ENCODE measurements around the gene INSR.
"Not testable (repeated sequence)": the region's sequence is repeated elsewhere in the genome, so short reads cannot be mapped to it uniquely, and the experiment has no call there.

INSR gene

DNA sequence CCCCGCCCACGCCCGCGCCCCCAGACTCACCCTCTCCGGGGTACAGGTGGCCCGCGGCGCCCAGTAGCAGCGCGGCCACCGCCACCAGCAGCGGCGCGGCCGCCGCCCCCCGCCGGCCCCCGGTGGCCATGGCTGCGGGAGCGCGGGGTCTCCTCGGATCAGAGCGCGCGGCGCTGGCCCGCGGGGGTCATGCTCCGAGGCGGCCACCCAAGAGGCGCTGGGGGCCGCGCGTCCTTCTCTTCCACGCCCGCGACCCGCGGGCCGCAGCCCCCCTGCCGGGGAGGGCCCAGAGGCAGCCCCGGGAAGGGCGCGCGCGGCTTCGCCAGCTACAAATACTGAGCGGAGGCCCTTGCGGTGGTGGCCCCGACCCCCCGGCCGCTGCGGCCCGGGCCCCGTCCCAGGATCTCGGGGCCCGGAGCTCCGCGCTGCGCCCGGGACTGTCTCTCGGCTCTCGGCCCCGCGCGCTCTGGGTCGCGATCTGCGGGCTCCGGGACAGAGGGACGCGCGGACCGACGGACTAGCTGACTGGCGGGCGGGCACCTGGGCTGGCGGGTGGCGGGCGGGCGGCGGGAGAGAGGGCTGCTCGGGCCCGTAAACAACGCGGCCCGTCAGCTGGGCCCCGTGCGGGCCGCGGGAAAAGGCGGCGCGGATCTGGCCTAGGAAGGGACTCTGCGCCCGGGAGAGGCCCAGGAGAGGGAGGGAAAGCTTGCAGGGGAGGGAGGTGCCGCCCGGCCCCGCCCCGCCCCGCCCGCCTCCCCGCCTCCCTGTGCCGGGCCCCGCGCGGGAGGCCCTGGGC lies at the start of gene INSR:
INSR (minus strand) TSS at position 653 of the 796 bp plus-strand sequence; CDS start at position 130, 523 bp downstream.
- in situ Hi-C loops (cut with HindIII; ENCODE audit: low sequenced_read_pairs) = no loop called here

DNA sequence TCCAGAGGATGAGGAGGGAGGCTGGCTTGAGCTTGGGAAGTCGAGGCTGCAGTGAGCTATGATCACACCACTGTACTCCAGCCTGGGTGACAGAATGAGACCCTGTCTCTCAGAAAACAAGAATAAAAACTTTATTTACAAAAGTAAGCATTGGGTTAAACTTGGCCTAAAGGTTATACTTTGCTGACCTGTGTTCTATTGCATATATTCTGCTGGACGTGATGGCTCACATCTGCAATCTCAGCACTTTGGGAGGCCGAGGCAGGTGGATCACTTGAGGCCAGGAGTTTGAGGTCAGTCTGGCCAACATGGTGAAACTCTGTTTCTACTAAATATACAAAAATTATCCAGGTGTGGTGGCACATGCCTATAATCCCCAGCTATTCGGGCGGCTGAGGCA lies 47.9 kb upstream of the INSR start:
- in situ Hi-C loops (cut with HindIII; ENCODE audit: low sequenced_read_pairs) = no loop called here

DNA sequence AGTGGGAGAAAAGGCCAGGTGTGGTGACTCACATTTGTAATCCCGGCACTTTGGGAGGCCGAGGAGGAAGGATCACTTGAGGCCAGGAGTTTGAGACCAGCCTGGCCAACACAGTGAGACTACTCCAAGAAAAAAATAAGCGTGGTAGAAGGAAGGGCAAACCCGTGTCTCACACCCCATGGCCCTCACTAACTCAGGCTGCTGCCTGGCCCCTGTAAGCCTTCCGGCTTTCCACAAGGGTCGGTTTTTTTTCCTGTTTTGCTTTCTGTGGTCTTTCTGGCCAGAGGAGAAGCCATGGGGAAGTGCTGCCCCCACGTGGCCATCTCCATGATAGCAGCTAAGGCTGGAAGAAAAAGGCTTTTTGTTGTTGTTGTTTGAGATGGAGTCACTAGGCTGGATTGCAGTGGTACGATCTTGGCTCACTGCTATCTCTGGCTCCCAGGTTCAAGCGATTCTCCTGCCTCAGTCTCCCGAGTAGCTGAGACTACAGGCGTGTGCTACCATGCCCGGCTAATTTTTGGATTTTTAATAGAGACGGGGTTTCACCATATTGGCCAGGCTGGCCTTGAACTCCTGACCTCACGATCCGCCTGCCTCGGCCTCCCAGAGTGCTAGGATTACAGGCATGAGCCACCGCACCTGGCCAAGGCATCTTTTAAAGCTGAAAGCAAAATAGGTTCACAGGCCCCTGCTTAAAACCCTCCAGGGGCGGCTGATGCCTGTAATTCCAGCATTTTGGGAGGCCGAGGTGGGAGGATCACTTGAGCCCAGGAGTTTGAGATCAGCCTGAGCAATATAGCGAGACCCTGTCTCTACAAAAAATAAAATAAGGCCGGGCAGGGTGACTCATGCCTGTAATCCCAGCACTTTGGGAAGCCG lies 47.0 kb upstream of the INSR start:
- in situ Hi-C loops (cut with HindIII; ENCODE audit: low sequenced_read_pairs) = no loop called here

DNA sequence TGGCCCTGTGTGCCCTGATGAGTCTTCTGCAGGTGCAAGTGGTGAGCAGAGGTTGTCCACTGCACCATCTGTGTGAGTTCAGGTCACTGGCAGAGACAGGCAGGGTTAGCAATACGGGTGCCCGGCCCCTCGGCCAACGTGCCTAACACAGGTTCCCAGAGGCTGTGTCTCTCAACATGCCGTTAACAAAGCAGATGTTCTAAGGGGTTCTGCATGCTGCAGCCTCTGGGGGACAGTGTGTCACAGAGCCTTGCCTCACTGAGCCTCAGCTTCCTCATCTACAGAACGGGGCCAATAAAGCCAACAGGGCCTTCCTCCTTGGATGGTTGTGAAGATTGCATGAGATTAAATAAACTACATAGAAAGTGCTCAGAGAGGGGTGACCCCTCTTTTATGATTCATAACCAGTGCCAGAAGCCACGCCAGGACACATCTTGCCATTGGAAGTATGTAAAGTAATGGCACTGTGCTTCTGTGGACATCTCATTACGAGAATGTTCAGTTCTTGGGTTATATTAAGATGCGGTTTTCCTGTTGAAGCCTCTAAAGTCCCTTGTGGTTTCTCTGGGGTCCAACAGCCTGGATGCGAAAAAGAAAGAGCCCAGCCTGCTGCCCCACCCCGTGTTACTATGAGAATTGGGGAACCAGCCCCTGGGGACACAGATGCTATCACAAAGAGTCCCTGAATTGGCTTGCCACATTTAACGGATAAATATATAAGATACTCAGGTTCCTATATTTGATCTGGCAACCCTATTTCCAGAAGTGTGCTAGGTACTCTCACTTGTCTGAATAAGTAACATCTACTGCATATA lies 43.4 kb upstream of the INSR start:
- in situ Hi-C loops (cut with HindIII; ENCODE audit: low sequenced_read_pairs) = no loop called here

DNA sequence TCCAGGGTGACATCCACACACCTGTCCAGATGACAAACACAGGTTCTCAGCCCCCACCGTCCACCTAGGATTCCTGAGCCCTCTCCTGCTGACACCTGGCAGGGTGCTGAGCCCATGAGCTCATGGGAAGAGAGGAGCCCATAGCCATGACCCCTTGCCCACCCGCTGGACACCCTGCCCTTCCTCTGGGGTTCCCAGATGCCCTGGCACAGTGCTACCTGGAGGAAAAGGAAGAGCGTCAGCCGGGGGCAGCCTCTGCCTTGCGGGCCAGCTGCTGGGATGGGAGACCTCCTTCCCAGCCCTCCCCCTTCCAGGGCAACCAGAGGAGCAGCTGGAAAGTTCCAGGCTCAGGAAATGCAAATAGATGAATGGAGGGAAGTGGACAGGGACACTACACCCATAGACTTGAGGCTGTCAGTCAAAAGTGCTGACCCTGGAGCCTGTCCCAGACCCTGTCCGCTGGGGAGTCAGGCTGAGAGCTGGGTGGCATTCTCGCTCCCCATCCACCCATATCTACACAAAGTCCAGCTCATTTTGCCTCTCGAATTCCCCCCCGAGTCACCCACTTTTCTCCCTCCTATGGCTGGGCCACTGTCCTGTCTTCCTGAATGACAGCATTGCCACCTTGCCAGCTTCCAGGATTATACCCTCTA lies 42.2 kb upstream of the INSR start:
- in situ Hi-C loops (cut with HindIII; ENCODE audit: low sequenced_read_pairs) = no loop called here

DNA sequence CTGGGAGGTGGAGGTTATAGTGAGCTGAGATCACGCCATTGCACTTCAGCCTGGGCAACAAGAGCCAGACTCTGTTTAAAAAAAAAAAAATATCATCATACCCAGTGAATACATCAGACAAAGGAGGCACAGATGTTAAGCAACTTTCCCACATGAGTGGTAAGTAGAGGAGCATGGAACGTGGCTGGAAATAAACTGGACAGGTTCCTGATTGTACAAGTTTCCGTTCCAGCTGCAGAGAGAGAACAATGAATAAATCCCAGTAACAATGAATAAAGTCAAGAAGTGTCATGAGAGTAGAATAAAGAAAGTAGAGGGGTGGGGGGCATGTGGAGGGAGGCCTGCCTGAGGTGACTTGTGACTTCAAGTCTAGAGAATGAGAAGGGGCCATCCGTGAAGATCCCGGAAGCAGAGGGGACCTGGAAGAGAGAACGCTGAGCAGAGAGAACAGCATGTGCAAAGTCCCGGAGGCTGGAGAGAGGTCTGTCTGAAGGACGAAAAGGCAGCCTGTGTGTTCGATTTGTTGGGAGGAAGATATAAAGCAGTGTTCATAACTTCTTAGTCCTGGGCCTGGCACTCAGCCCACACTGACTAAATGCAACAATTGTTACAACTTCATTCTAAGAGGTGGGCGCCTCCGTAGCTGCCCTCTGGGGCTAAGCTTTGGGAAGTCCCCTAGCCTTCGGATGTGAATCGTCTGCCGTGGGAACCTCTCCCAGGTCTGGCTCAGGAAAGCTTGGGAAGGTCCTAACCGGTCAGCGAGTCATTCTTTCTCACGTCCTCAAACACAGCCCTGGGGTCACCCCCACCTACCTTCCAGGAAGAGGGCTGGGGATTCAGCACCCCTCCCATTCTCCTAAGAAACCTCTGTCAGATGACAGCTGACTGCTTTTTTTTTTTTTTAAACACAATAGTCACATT lies 39.2 kb upstream of the INSR start:
- in situ Hi-C loops (cut with HindIII; ENCODE audit: low sequenced_read_pairs) = no loop called here

DNA sequence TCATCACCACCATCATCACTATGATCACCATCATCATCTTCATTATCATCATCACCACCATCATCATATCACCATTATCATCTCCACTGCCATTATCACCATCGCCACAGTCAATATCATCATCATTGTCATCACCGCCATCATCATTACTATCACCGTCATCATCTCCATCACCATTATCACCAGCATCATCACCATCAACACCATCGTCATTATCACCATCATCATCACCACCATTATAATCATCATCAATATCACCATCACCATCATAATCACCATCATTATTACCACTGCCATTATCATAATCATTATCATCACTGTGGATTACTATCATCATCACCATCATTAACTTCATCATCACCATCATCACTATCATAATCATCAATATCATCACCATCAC lies 37.2 kb upstream of the INSR start:
- in situ Hi-C loops (cut with HindIII; ENCODE audit: low sequenced_read_pairs) = no loop called here

DNA sequence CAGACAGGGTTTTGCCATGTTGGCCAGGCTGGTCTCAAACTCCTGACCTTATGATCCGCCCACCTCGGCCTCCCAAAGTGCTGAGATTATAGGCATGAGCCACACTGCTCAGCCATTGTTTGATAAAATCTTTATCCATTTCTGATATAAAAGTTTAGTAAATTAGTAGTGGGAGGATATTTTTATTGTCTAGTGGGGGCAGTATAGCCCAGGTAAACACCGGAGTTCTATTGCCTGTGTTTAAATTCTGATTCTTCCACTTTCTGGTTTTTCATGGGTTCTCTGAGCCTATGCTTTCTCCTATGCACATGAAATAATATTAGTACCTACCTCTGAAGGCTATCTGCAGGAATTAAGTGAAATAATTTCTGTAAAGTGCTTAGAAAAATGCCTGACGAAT lies 34.4 kb upstream of the INSR start:
- in situ Hi-C loops (cut with HindIII; ENCODE audit: low sequenced_read_pairs) = no loop called here

DNA sequence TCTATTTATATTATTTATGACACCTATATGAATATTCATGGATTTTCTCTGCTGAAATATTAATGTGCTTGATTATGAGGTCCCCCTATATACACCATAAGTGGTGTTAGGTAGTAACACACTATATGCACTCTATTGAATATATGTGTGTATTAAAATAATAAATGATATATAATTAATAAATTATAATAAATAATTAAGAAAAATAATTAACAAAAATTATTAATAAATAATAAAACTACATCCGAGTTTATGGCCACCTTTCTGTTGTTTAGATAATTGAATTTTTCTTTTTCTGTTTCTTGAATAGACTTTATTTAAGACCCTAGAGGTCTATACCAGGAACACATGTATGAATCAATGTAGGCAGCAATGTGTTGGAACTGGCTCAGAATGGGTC lies 33.6 kb upstream of the INSR start:
- in situ Hi-C loops (cut with HindIII; ENCODE audit: low sequenced_read_pairs) = no loop called here

DNA sequence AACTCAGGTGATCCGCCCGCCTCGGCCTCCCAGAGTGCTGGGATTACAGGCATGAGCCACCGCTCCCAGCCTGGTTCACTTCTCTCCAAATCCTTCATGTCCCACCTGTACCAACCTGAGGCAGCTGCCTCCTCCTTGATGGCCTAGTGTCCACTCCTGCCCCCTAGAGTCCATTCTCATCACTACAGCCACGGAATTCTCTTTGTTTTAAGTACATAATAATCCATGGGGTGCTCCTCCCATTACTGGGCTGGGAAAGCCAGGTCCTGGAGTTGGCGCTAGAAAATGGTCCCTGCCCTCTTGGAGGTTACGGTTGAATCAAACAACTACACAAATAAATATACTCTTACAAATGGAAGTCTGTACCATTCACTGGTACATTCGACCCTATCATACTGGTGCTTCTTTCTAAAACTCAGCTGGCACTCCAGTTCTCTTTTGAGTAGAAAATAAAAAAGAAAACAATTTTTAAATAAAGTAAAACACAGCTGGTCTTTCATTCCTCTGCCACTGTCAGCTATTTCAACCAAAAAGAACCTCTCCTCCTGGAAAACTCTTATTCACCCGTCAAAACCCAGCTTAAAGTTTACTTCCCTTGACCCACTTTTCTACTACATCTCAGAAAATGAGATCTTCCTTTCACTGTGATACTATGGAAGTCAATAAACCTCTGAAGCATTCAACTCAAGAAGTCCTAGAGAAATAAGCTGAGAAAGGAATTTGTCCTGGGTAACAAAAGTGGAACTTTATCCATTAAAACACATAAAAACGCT lies 32.1 kb upstream of the INSR start:
- in situ Hi-C loops (cut with HindIII; ENCODE audit: low sequenced_read_pairs) = no loop called here

DNA sequence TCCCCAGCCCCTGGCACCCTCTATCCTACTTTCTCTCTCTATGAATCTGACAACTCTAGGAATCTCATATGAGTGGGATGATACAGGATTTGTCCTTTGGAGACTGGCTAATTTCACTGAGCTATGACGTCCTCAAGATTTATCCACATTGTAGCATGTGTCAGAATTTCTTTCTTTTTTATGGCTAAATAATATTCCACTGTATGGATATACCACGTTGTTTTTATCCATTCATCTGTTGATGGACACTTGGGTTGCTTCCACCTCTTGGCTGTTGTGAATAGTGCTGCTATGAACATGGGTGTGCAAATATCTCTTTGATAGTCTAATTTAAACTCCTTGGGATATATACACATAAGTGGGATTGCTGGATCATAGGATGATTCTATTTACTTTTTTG lies 24.0 kb upstream of the INSR start:
- in situ Hi-C loops (cut with HindIII; ENCODE audit: low sequenced_read_pairs) = no loop called here

DNA sequence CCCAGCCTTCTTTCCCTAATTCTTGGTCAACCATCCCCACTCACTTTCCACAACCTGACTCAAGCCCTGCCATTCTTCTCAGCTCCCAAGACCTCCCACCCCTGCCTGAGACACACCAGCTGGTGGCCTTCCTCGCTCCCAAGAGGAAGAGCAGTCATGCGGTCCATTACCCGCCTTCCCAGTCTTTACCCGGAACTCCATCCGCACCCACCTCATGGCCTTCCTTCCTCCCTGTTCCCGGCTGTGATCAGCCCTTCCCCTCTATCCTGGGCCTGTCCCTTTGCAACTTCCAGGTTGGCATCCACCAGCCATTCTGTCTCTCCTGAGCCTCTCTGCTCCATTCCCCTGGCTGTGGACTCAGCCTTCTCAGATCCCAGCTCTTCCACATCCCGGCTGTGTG lies 18.6 kb upstream of the INSR start:
- in situ Hi-C loops (cut with HindIII; ENCODE audit: low sequenced_read_pairs) = no loop called here

DNA sequence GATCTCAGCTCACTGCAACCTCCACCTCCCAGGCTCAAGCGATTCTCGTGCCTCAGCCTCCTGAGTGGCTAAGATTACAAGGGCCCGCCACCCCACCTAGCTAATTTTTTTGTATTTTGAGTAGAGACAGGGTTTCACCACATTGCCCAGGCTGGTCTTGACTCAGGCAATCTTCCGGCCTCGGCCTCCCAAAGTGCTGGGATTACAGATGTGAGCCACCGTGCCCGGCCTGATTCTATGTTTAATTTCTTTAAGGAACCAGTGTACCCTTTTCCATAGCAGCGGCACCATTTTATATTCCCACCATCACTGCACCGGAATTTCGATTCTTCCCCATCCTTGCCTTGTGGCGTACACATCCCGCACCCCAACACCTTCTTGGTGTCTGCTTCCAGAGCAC lies 17.7 kb upstream of the INSR start:
- in situ Hi-C loops (cut with HindIII; ENCODE audit: low sequenced_read_pairs) = no loop called here

DNA sequence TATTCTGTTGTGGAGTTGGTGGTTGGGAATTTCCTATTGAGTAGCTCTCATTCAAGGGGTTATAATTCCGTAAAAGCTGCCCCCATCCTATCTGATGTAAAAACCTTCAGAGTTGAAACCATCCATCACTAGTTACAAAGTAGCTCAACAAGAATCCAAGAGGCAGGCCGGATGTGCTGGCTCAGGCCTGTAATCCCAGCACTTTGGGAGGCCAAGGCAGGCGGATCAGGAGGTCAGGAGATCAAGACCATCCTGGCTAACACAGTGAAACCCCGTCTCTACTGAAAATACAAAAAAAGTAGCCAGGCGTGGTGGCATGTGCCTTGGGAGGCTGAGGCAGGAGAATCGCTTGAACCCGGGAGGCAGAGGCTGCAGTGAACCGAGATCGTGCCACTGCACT lies 14.1 kb upstream of the INSR start:
- in situ Hi-C loops (cut with HindIII; ENCODE audit: low sequenced_read_pairs) = not testable (repeated sequence)

DNA sequence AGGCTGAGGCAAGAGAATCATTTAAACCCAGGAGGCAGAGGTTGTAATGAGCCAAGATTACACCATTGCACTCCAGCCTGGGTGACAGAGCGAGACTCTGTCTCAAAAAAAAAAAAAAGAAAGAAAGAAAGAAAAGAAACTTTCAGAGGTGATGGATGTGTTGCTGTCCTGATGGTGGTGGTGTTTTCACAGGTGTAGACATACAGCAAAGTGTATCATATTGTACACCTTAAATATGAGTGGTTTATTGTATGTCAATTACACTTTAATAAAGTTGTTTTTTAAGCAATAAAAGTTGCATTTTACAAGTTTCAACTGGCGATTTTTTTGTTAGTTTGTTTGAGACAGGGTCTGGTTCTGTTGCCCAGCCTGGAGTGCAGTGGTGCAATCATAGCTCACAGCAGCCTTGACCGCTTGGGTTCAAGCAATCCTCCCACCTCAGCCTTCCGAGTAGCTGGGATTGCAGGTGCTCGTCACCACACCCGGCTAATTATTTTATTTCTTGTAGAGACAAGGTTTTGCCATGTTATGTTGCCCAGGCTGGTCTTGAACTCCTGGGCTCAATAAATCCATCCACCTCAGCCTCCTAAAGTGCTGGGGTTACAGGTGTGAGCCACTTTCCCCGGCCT lies 13.5 kb upstream of the INSR start:
- in situ Hi-C loops (cut with HindIII; ENCODE audit: low sequenced_read_pairs) = no loop called here

DNA sequence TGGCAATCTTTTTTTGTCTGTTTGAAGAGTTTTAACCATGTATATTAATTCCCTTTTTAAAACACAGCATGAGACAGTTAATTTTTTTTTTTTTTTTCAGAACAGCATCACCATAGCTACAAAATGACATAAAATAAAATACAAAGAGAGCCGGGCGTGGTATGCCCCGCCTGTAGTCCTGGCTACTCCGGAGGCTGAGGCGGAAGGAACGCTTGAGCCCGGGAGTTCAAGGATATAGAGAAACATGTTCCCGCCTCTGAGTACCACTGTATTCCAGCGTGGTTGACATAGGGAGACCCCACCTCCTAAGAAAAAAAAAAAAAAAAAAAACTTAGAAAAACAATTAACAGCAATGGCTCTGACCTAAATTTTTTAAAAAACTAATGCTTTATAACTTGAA lies 10.0 kb upstream of the INSR start:
- in situ Hi-C loops (cut with HindIII; ENCODE audit: low sequenced_read_pairs) = no loop called here

DNA sequence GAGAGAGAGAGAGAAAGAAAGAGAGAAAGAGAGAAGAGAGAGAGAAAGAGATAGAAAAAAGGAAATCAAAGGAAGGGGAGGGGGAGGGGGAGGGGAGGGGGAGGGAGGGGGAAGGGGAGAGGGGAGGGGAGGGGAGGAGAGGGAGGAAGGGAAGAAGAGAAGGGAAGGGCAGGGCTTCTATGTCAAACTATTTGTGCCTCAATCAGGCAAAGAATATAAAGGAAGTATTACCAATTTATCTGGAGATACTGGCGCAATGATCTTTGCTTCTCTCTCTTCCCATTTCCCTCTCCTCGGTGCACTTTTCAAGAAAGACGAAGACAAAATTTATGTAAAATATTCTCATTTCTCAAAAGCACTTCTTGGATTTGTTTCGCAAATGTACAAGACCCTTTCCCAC lies 9.3 kb upstream of the INSR start:
- in situ Hi-C loops (cut with HindIII; ENCODE audit: low sequenced_read_pairs) = no loop called here

DNA sequence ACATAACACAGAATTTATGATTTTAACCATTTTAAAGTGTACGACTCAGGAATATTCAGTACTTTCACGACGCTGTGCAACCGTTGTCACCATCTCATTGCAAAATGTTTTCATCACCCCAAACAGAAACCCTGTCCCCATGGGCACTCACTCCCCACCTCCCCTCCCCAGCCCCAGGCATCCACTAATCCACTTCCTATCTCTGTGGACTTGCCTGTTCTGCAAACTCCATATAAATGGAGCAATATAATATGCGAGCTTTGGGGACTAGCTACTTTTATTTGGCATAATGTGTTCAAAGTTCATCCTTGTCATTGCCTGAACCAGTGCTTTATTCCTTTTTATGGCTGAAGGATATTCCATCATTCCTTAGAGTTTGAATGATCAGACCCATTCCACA lies 7.3 kb upstream of the INSR start:
- in situ Hi-C loops (cut with HindIII; ENCODE audit: low sequenced_read_pairs) = no loop called here

DNA sequence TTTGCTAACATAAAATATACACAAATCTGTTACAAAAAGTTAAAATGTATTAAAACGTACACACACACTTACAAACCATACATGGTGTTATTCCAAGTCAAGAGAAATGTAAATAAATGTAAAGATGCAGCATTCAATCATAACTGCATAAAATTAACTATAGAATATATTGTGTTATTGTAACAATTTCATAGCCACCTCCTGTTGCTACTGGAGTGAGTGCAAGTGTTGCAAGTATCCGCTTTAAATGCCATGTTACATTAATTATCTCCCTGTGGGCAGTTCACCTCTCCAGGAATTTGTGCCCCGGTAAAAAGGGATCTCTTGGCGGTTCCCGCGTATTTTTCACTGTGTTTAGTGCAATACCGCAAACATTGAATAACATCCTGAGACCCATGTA lies 3.5 kb upstream of the INSR start:
- in situ Hi-C loops (cut with HindIII; ENCODE audit: low sequenced_read_pairs) = no loop called here

All from DLD1 (cell line).